Astrocyte (in vitro differentiated cells and primary cell): ENCODE results near the gene ACTG1. TPM values are rescaled to one million over a fixed set of nuclear protein-coding genes. Genes with fewer than 3 reads are reported as not detected.

Source experiments
- DNase-seq: peaks from one replicate; pipeline ENCODE4 v3.0.0-alpha.2; 2010; ENCODE audit warnings: low read depth
- FAIRE-seq: peaks from 2 replicates; lab custom pipeline; 2011; peaks lifted over from hg19 to GRCh38; lab: Jason Lieb, UNC
- H2AFZ ChIP-seq: 2 replicates; pipeline ENCODE4 v1.6.0; 2012; ENCODE audit warnings: low read depth, low read length, inconsistent platforms
- H3K27ac ChIP-seq: 2 replicates; pipeline ENCODE4 v1.5.1; 2011; ENCODE audit warnings: low read depth, low read length, inconsistent platforms
- H3K27me3 ChIP-seq: 2 replicates; pipeline ENCODE4 v1.6.0; 2011; ENCODE audit warnings: low read length, inconsistent platforms; ENCODE audit not compliant: insufficient read depth
- H3K36me3 ChIP-seq: 2 replicates; pipeline ENCODE4 v1.5.1; 2011; ENCODE audit warnings: low read length, inconsistent platforms; ENCODE audit not compliant: insufficient read depth
- H3K4me1 ChIP-seq: 2 replicates; pipeline ENCODE4 v1.5.1; 2011; ENCODE audit warnings: low read length, inconsistent platforms; ENCODE audit not compliant: insufficient read depth
- H3K4me2 ChIP-seq: 2 replicates; pipeline ENCODE4 v1.6.0; 2012; ENCODE audit warnings: low read length, inconsistent platforms
- H3K4me3 ChIP-seq: 2 replicates; pipeline ENCODE4 v1.5.1; 2011; ENCODE audit warnings: low read depth, mild to moderate bottlenecking, low read length, inconsistent platforms; ENCODE audit not compliant: insufficient read depth
- H3K79me2 ChIP-seq: 2 replicates; pipeline ENCODE4 v1.6.0; 2012; ENCODE audit warnings: mild to moderate bottlenecking, low read length, inconsistent platforms; ENCODE audit not compliant: insufficient read depth
- H3K9ac ChIP-seq: 2 replicates; pipeline ENCODE4 v1.6.0; 2012; ENCODE audit warnings: mild to moderate bottlenecking, low read length, inconsistent platforms
- H3K9me3 ChIP-seq: 2 replicates; pipeline ENCODE4 v1.5.1; 2012; ENCODE audit warnings: low read depth, mild to moderate bottlenecking, low read length, inconsistent platforms; ENCODE audit not compliant: insufficient read depth
- H4K20me1 ChIP-seq: 2 replicates; pipeline ENCODE4 v1.6.0; 2012; ENCODE audit warnings: low read length, inconsistent platforms; ENCODE audit not compliant: insufficient read depth
- H3K27ac Mint-ChIP-seq: one replicate; pipeline ENCODE4 v1.8.0; 2021; ENCODE audit warnings: mild to moderate bottlenecking, mixed read lengths; ENCODE audit not compliant: unreplicated experiment
- H3K27me3 Mint-ChIP-seq: one replicate; pipeline ENCODE4 v1.8.0; 2021; ENCODE audit warnings: low read depth, mixed read lengths; ENCODE audit not compliant: unreplicated experiment
- H3K36me3 Mint-ChIP-seq: one replicate; pipeline ENCODE4 v1.8.0; 2021; ENCODE audit warnings: low read depth, mixed read lengths; ENCODE audit not compliant: unreplicated experiment
- H3K4me1 Mint-ChIP-seq: one replicate; pipeline ENCODE4 v1.8.0; 2021; ENCODE audit warnings: low read depth, mixed read lengths; ENCODE audit not compliant: unreplicated experiment
- H3K4me3 Mint-ChIP-seq: one replicate; pipeline ENCODE4 v1.8.0; 2021; ENCODE audit warnings: mild to moderate bottlenecking, moderate library complexity, mixed read lengths; ENCODE audit not compliant: unreplicated experiment
- H3K9me3 Mint-ChIP-seq: one replicate; pipeline ENCODE4 v1.8.0; 2021; ENCODE audit warnings: mild to moderate bottlenecking, mixed read lengths; ENCODE audit not compliant: unreplicated experiment
- EZH2 ChIP-seq: IDR thresholded peaks from 2 replicates; pipeline ENCODE4 v1.6.1; 2012; ENCODE audit warnings: mild to moderate bottlenecking, low read length, inconsistent platforms; ENCODE audit not compliant: insufficient read depth
- total RNA-seq: library from RNA; stranded (reverse); gene quantifications from 2 replicates; pipeline ENCODE4 v1.2.1, GENCODE V29; 2021
- TF ChIP-seq, protein P1 (sequence below): IDR thresholded peaks from 2 replicates; pipeline ENCODE4 v1.5.1; 2011; ENCODE audit warnings: low read depth, mild to moderate bottlenecking, inconsistent platforms, low read length, moderate library complexity; ENCODE audit not compliant: insufficient read depth

The ACTG1 gene
- total RNA-seq, 1 donor from 2014 or later: 7,369 TPM

DNA sequence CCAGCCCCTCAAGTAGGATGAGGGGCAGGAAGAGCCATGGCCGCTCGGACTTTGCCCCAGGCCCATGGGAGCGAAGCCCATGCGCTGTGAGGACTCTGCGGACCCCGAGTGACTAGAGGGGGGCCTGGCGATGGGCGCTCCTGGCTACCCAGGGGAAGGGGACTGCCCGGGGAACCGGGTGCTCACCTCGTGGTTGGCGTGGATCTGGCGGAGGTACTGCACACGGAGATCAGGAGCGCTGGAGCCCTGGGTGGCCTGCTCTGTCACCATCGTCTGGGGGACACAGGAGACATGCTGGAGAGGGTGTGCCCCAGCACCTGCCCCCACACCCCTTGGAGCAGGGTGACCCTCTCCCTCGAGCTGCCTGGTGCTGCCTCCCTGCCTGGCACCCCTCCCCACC is 28.5 kb upstream of the ACTG1 start:
- Mint-ChIP-seq H3K27me3 (no peaks in the 10 kb centered on the region), H3K4me3 (no peak overlapping the region), H3K36me3 (no peaks in the 10 kb centered on the region), H3K4me1 (no peaks in the 10 kb centered on the region), H3K9me3 (no peaks in the 10 kb centered on the region), H3K27ac (no peak overlapping the region)
- H3K4me3 ChIP-seq: no peak overlapping the region
- FAIRE-seq (no peak), DNase-seq (no peak)
- no peaks in the 10 kb centered on the region for H3K79me2 ChIP-seq
- H3K9me3 ChIP-seq: no peaks in the 10 kb centered on the region
- no peak overlapping the region for H2AFZ ChIP-seq
- H3K9ac ChIP-seq: no peak overlapping the region
- no peak overlapping the region for H3K4me2 ChIP-seq
- no peak for TF ChIP-seq EZH2
- TF ChIP-seq, protein P1, sequence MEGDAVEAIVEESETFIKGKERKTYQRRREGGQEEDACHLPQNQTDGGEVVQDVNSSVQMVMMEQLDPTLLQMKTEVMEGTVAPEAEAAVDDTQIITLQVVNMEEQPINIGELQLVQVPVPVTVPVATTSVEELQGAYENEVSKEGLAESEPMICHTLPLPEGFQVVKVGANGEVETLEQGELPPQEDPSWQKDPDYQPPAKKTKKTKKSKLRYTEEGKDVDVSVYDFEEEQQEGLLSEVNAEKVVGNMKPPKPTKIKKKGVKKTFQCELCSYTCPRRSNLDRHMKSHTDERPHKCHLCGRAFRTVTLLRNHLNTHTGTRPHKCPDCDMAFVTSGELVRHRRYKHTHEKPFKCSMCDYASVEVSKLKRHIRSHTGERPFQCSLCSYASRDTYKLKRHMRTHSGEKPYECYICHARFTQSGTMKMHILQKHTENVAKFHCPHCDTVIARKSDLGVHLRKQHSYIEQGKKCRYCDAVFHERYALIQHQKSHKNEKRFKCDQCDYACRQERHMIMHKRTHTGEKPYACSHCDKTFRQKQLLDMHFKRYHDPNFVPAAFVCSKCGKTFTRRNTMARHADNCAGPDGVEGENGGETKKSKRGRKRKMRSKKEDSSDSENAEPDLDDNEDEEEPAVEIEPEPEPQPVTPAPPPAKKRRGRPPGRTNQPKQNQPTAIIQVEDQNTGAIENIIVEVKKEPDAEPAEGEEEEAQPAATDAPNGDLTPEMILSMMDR: no peak
- H3K36me3 ChIP-seq: peaks cover 3% of the 10 kb centered on the region
- H3K4me1 ChIP-seq: peaks cover 4% of the 10 kb centered on the region
- H3K27ac ChIP-seq: no peak overlapping the region
- peaks cover 25% of the 10 kb centered on the region for H4K20me1 ChIP-seq
- H3K27me3 ChIP-seq: peaks cover 6% of the 10 kb centered on the region

DNA sequence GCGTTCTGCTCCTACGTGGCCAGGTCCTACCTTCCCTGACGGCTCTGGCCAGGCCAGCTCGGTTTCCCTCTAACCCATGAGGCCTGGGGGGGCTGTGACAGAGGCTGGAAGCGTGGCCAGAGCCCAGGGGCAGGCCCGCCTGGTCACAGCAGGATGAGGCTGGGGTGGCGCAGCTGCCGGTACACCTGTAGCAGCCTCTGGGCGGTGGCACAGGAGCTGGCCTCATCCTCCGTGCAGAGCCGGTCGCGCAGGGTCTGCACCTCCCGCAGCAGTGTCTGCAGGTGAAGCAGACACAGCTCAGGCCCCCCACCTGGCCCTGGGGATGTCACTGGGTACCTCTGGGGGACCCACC is 28.1 kb upstream of the ACTG1 start:
- no peak for TF ChIP-seq EZH2
- TF ChIP-seq, protein P1: no peak
- H3K4me2 ChIP-seq: no peak overlapping the region
- H3K4me3 Mint-ChIP-seq: no peak overlapping the region
- no peak overlapping the region for H2AFZ ChIP-seq
- H3K4me1 Mint-ChIP-seq: no peaks in the 10 kb centered on the region
- peaks cover 3% of the 10 kb centered on the region for H3K36me3 ChIP-seq
- H3K4me3 ChIP-seq: no peak overlapping the region
- H3K27me3 ChIP-seq: peaks cover 9% of the 10 kb centered on the region
- no peak overlapping the region for H3K27ac Mint-ChIP-seq
- H3K9me3 ChIP-seq: no peaks in the 10 kb centered on the region
- H3K27ac ChIP-seq: no peak overlapping the region
- peaks cover 21% of the 10 kb centered on the region for H4K20me1 ChIP-seq
- H3K9me3 Mint-ChIP-seq: no peaks in the 10 kb centered on the region
- FAIRE-seq (no peak), DNase-seq (no peak)
- H3K9ac ChIP-seq: no peak overlapping the region
- H3K27me3 Mint-ChIP-seq: no peaks in the 10 kb centered on the region
- no peaks in the 10 kb centered on the region for H3K79me2 ChIP-seq
- peaks cover 4% of the 10 kb centered on the region for H3K4me1 ChIP-seq
- no peaks in the 10 kb centered on the region for H3K36me3 Mint-ChIP-seq

DNA sequence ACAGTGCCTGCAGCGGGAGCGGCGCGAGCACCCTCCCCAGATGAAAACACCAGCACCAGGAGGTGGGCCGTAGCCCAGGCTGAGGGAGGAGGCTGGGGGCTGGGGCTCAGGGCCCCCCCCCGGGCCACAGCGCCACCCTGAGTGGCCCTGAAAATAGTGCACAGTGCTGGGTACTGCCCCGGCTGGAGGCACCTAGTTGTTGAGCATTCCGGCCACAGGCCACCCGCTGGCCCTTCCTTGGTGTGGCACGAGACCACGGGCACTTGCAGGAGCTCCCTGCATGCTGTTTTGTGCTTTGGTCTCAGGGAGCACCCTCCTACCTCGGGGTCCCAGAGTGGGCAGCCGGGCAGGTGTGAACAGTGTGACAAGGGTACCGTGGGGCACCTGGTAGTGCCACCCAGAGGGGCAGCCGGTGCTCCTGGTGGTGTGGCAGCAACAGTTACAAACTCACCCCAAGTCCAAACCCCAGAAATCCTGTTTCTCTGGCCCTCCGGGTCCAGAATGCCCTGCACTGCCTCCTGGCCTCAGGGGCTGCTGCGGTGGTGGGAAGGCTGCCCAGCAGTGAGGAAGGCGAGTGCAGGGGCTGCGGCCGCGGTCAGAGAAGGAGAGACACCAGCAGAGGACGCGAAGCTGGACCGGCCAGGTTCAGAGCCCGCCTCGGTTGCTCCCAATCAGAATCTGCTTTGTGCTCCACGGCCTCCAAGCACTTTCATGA is 27.5 kb upstream of the ACTG1 start:
- Histone ChIP-seq H3K79me2 (no peaks in the 10 kb centered on the region), H3K4me2 (no peak overlapping the region), H3K4me1 (peaks cover 4% of the 10 kb centered on the region), H3K27me3 (peaks cover 9% of the 10 kb centered on the region), H3K4me3 (no peak overlapping the region), H3K9me3 (no peaks in the 10 kb centered on the region), H3K36me3 (peaks cover 2% of the 10 kb centered on the region), H4K20me1 (peaks cover 19% of the 10 kb centered on the region), H3K9ac (no peak overlapping the region), H3K27ac (no peak overlapping the region), H2AFZ (no peak overlapping the region)
- TF ChIP-seq, protein P1: no peak
- TF ChIP-seq EZH2: no peak
- Mint-ChIP-seq H3K4me3 (no peak overlapping the region), H3K4me1 (no peaks in the 10 kb centered on the region), H3K36me3 (no peaks in the 10 kb centered on the region), H3K9me3 (no peaks in the 10 kb centered on the region), H3K27me3 (no peaks in the 10 kb centered on the region), H3K27ac (no peak overlapping the region)
- no peak for FAIRE-seq
- no peak for DNase-seq
